ENCODE measurements around the gene CALN1. TPM values are rescaled to one million over a fixed set of nuclear protein-coding genes. Genes with fewer than 3 reads are reported as not detected.

CALN1 gene
- total and polyA plus RNA-seq, 3 donors from 2014 or later: 4.3 to 6.2 (median 4.4) TPM

DNA sequence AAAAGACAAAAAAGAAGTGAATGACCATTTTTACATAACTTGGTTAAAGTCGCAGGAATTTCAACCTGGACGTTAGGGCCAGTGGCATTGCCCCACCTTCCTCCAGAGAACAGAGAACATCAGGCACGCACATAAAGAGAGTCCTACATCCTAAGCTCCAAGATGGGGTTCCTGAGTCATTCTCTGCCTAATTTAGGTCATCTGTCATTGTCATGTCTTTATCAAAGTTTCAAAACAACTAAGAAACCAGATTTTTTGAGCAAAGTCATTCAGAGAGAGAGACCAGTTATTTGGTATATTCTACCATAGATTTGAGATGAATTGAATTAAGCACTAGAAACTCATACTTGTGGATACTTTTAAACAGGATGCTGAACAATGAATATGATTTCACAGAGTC is 241.7 kb downstream of the CALN1 start:
- no peak for TF ChIP-seq POLR2A (IDR thresholded peaks at IDR 0.05)
- TF ChIP-seq, protein P1, sequence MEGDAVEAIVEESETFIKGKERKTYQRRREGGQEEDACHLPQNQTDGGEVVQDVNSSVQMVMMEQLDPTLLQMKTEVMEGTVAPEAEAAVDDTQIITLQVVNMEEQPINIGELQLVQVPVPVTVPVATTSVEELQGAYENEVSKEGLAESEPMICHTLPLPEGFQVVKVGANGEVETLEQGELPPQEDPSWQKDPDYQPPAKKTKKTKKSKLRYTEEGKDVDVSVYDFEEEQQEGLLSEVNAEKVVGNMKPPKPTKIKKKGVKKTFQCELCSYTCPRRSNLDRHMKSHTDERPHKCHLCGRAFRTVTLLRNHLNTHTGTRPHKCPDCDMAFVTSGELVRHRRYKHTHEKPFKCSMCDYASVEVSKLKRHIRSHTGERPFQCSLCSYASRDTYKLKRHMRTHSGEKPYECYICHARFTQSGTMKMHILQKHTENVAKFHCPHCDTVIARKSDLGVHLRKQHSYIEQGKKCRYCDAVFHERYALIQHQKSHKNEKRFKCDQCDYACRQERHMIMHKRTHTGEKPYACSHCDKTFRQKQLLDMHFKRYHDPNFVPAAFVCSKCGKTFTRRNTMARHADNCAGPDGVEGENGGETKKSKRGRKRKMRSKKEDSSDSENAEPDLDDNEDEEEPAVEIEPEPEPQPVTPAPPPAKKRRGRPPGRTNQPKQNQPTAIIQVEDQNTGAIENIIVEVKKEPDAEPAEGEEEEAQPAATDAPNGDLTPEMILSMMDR (IDR thresholded peaks at IDR 0.05): no peak
- no peak overlapping the region for H3K27ac ChIP-seq
- 87 to 89% methylated on average over 3 of the region's 3 CpGs for WGBS, 2 donors
- no peaks in the 10 kb centered on the region for H3K9me3 ChIP-seq
- no peaks in the 10 kb centered on the region for H3K27me3 ChIP-seq
- intact Hi-C loops (cut with DNase I; ENCODE audit: low total_unique reads): no loop called here
- no peaks in the 10 kb centered on the region for H3K4me1 ChIP-seq
- H3K36me3 ChIP-seq (ENCODE audit: low read depth, missing control alignments): no peaks in the 10 kb centered on the region
- no peak for DNase-seq
- H3K4me3 ChIP-seq: no peak overlapping the region

DNA sequence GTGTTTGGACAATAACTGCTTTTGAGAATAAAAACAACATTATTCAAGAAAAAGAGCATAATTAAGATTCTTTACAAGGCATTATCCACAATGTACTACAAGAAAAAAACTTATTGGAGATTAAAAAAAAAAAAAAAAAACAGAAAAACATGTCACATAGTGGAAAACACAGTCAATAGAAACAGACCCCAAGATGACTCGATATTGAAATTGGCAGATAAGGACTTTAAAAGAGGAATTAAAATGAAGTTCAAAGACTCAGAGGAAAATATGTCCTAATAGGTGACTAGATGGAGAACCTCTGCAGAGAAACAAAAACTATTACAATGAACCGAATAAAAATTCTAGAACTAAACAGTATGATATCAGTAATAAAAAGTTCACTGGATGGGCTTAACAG is 248.9 kb downstream of the CALN1 start:
- Histone ChIP-seq H3K9me3 (no peaks in the 10 kb centered on the region), H3K27me3 (no peaks in the 10 kb centered on the region), H3K27ac (no peak overlapping the region), H3K36me3 (ENCODE audit: low read depth, missing control alignments) (no peaks in the 10 kb centered on the region), H3K4me3 (no peak overlapping the region), H3K4me1 (no peaks in the 10 kb centered on the region)
- WGBS, 2 donors: 92% methylated on average over 2 of the region's 2 CpGs
- DNase-seq: no peak
- intact Hi-C loops (cut with DNase I; ENCODE audit: low total_unique reads): no loop called here
- TF ChIP-seq POLR2A (IDR thresholded peaks at IDR 0.05): no peak
- TF ChIP-seq, protein P1 (IDR thresholded peaks at IDR 0.05): no peak

DNA sequence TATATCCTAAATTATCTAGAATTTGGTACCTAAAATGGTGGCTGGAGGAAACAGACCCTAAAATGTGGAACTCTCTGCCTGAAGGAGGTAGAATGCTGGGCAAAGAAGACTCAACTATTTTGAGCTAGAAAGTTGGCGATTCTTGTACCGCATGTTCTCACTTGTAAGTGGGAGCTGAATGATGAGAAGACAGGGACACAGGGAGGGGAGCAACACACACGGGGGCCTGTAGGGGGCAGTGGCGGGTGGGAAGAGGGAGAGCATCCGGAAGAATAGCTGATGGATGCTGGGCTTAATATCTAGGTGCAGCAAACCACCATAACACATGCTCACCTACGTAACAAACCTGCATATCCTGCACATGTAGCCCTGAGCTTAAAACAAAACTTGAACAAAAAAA is 250.6 kb downstream of the CALN1 start:
- H3K36me3 ChIP-seq (ENCODE audit: low read depth, missing control alignments): no peaks in the 10 kb centered on the region
- H3K27me3 ChIP-seq: no peaks in the 10 kb centered on the region
- 64 to 68% methylated on average over 6 of the region's 6 CpGs for WGBS, 2 donors
- H3K4me3 ChIP-seq: no peak overlapping the region
- DNase-seq: no peak
- no peaks in the 10 kb centered on the region for H3K4me1 ChIP-seq
- no peak overlapping the region for H3K27ac ChIP-seq
- intact Hi-C loops (cut with DNase I; ENCODE audit: low total_unique reads): no loop called here
- H3K9me3 ChIP-seq: no peaks in the 10 kb centered on the region
- no peak for TF ChIP-seq POLR2A (IDR thresholded peaks at IDR 0.05)
- TF ChIP-seq, protein P1 (IDR thresholded peaks at IDR 0.05): no peak

DNA sequence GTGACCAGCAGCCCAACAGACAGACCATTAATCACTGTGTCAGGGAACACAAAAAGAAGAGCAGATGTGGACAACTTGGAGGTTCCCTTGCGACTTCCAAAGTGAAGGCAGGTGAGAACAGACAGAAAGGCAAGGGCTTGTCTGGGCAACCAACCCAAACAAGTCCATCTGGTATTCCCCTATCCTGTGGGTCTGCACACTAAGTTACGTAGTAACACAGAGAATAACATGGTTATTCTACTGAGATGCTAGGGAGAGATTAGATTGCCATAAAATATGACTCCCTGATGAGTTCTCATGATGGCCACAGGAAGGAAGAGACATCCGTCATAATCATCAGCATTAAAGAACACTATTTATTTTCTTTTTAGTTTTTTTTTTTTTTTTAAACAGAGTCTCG is 252.2 kb downstream of the CALN1 start:
- intact Hi-C loops (cut with DNase I; ENCODE audit: low total_unique reads): no loop called here
- H3K4me3 ChIP-seq: no peak overlapping the region
- H3K9me3 ChIP-seq: no peaks in the 10 kb centered on the region
- WGBS, 2 donors: 62 to 69% methylated on average over 4 of the region's 4 CpGs
- H3K27me3 ChIP-seq: no peaks in the 10 kb centered on the region
- H3K36me3 ChIP-seq (ENCODE audit: low read depth, missing control alignments): no peaks in the 10 kb centered on the region
- no peak for TF ChIP-seq POLR2A (IDR thresholded peaks at IDR 0.05)
- TF ChIP-seq, protein P1 (IDR thresholded peaks at IDR 0.05): no peak
- no peak for DNase-seq
- H3K27ac ChIP-seq: no peak overlapping the region
- H3K4me1 ChIP-seq: no peaks in the 10 kb centered on the region

DNA sequence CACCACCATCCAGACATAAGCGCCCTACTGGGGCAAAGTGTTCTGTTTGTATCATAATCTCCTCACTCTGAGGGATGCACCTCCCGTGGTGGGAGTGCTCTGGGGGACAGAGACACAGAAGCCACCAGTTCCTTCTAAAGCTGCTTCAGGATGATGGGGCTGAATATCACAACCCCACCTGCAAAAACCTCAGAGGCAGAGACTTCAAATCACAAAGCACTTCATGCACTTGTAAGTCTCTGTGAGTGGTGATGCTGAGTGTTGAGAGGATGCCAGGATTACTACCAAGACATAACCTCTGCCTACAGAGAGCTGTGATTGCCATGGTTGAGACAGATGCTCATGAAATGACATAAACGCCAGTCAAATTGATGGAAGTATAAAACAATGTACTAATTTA is 255.5 kb downstream of the CALN1 start:
- intact Hi-C loops (cut with DNase I; ENCODE audit: low total_unique reads): no loop called here
- Histone ChIP-seq H3K4me3 (no peak overlapping the region), H3K27ac (no peak overlapping the region), H3K9me3 (no peaks in the 10 kb centered on the region), H3K36me3 (ENCODE audit: low read depth, missing control alignments) (no peaks in the 10 kb centered on the region), H3K4me1 (peaks cover 17% of the 10 kb centered on the region), H3K27me3 (no peaks in the 10 kb centered on the region)
- no peak for DNase-seq
- WGBS, 2 donors: 93 to 95% methylated on average over 1 to 3 of the region's 3 CpGs
- TF ChIP-seq, protein P1 (IDR thresholded peaks at IDR 0.05): no peak
- no peak for TF ChIP-seq POLR2A (IDR thresholded peaks at IDR 0.05)
